ENCODE results near the gene SEC61A2. TPM values are rescaled to one million over a fixed set of nuclear protein-coding genes. Genes with fewer than 3 reads are reported as not detected.

SEC61A2 gene
- total and polyA plus RNA-seq, 10 of the 15 experiments (the other 5 are each of a cell fraction or from before 2014, with no cell fraction given): 3.0 to 36.2 (median 8.6) TPM

- no peak for TF ChIP-seq ZBTB4 (CRISPR knock-in tag; IDR thresholded peaks at IDR 0.05)
- peak; percentile 78 for TF ChIP-seq SKIL (IDR thresholded peaks at IDR 0.05; ENCODE audit: low read depth, poor library complexity, severe bottlenecking)
- peak; percentile 27; the same call in 1 of the 2 replicates for TF ChIP-seq LARP7 (IDR thresholded peaks at IDR 0.05)
- TF ChIP-seq IKZF2 (IDR thresholded peaks at IDR 0.05): 0 out of 4 replicates have a peak, but pooled peaks have one; percentile 23 to 31
- no peak for TF ChIP-seq FOS (IDR thresholded peaks at IDR 0.05; ENCODE audit: borderline replicate concordance, extremely low read depth, insufficient read length)
- peak; percentile 87 for TF ChIP-seq E4F1 (IDR thresholded peaks at IDR 0.05; ENCODE audit: borderline replicate concordance, partially characterized antibody)
These were observed 66.4 kb downstream of the SEC61A2 start, which contains the start of the genes CDC123 and NUDT5 (continued) for GRCh38 chr10:12195603-12196506.
